CD14-positive monocyte (primary cell): ENCODE data around the gene NIP7. TPM values are rescaled to one million over a fixed set of nuclear protein-coding genes. Genes with fewer than 3 reads are reported as not detected.

Experiments
- DNase-seq, 3 donors: peaks; one replicate each; pipeline ENCODE4 v3.0.0-alpha.2; 2011 to 2022
- H2AFZ ChIP-seq: 2 replicates; pipeline ENCODE4 v1.6.0; 2012; ENCODE audit warnings: mild to moderate bottlenecking, low read depth, low read length, inconsistent platforms; ENCODE audit not compliant: insufficient read depth, poor library complexity, severe bottlenecking
- H3K27ac ChIP-seq, 2 donors: 1 replicate in 1 of 2; 2 replicates in 1 of 2; pipeline ENCODE4 v1.5.1; 2012 to 2013; ENCODE audit warnings: low read length in 2 of 2, control low read depth in 1 of 2, inconsistent platforms in 1 of 2, low read depth in 1 of 2, mild to moderate bottlenecking in 1 of 2
- H3K27me3 ChIP-seq, 2 donors: one replicate each; pipeline versions ENCODE4 v1.6.0 to v1.6.1; 2011 to 2013; ENCODE audit warnings: low read length in 2 of 2; ENCODE audit not compliant: control insufficient read depth in 2 of 2, insufficient read depth in 2 of 2
- H3K36me3 ChIP-seq, 2 donors: replicated peaks in 1 of 2; 1 replicate in 1 of 2; 2 replicates in 1 of 2; pipeline versions ENCODE4 v1.5.1 to v1.6.1; 2012 to 2013; ENCODE audit warnings: low read length in 2 of 2, control low read depth in 1 of 2, inconsistent platforms in 1 of 2, mild to moderate bottlenecking in 1 of 2; ENCODE audit not compliant: insufficient read depth in 2 of 2, control insufficient read depth in 1 of 2
- H3K4me1 ChIP-seq, 2 donors: 1 replicate in 1 of 2; 2 replicates in 1 of 2; pipeline versions ENCODE4 v1.5.1 to v1.6.1; 2012 to 2013; ENCODE audit warnings: low read length in 2 of 2, control low read depth in 1 of 2, inconsistent platforms in 1 of 2, mild to moderate bottlenecking in 1 of 2, moderate library complexity in 1 of 2; ENCODE audit not compliant: insufficient read depth in 2 of 2, control insufficient read depth in 1 of 2
- H3K4me2 ChIP-seq: replicated peaks from 2 replicates; pipeline ENCODE3; 2012; ENCODE audit warnings: low read length, moderate library complexity, mild to moderate bottlenecking; ENCODE audit not compliant: poor library complexity, severe bottlenecking; ENCODE audit errors: extremely low read depth
- H3K4me3 ChIP-seq, 3 experiments: fragments of 200-600 bp in 1 of 3; sonication (generic) in 1 of 3; replicated peaks in 1 of 3; 1 replicate in 2 of 3; 2 replicates in 1 of 3; pipeline ENCODE4 v1.5.1; 2011 to 2013; ENCODE audit warnings: low read length in 3 of 3, mild to moderate bottlenecking in 3 of 3, control low read depth in 2 of 3, low read depth in 2 of 3, inconsistent platforms in 1 of 3, moderate library complexity in 1 of 3
- H3K79me2 ChIP-seq: 2 replicates; pipeline ENCODE4 v1.6.0; 2012; ENCODE audit warnings: mild to moderate bottlenecking, control low read depth, inconsistent platforms, low read length, moderate library complexity; ENCODE audit not compliant: insufficient read depth
- H3K9ac ChIP-seq: 2 replicates; pipeline ENCODE4 v1.6.0; 2017; ENCODE audit warnings: low read length, mild to moderate bottlenecking; ENCODE audit not compliant: insufficient read depth, poor library complexity, severe bottlenecking
- H3K9me3 ChIP-seq, 2 donors: replicated peaks in 1 of 2; 1 replicate in 1 of 2; 2 replicates in 1 of 2; pipeline versions ENCODE4 v1.5.1 to v1.6.1; 2012 to 2013; ENCODE audit warnings: low read length in 2 of 2, control low read depth in 1 of 2; ENCODE audit not compliant: control insufficient read depth in 1 of 2, insufficient read depth in 1 of 2
- H4K20me1 ChIP-seq: 2 replicates; pipeline ENCODE4 v1.6.0; 2012; ENCODE audit warnings: mild to moderate bottlenecking, low read length, control low read depth, moderate library complexity; ENCODE audit not compliant: insufficient read depth
- H3K27ac Mint-ChIP-seq, 7 donors: one replicate each; pipeline ENCODE4 v1.8.0; 2020; ENCODE audit warnings: mild to moderate bottlenecking in 7 of 7, mixed read lengths in 7 of 7, moderate library complexity in 6 of 7, inconsistent platforms in 2 of 7
- H3K27me3 Mint-ChIP-seq, 3 donors: one replicate each; pipeline ENCODE4 v1.8.0; 2021 to 2022; ENCODE audit warnings: low read depth in 3 of 3, mild to moderate bottlenecking in 3 of 3, mixed read lengths in 3 of 3, moderate library complexity in 3 of 3, inconsistent platforms in 1 of 3
- H3K36me3 Mint-ChIP-seq, 2 donors: one replicate each; pipeline ENCODE4 v1.8.0; 2020; ENCODE audit warnings: mixed read lengths in 2 of 2, inconsistent platforms in 1 of 2, mild to moderate bottlenecking in 1 of 2
- H3K4me1 Mint-ChIP-seq: one replicate; pipeline ENCODE4 v1.8.0; 2020; ENCODE audit warnings: mild to moderate bottlenecking, mixed read lengths
- H3K4me3 Mint-ChIP-seq, 2 donors: one replicate each; pipeline ENCODE4 v1.8.0; 2020; ENCODE audit warnings: mild to moderate bottlenecking in 2 of 2, mixed read lengths in 2 of 2, moderate library complexity in 1 of 2
- H3K9me3 Mint-ChIP-seq, 7 donors: one replicate each; pipeline ENCODE4 v1.8.0; 2020 to 2022; ENCODE audit warnings: mixed read lengths in 7 of 7, mild to moderate bottlenecking in 6 of 7, moderate library complexity in 6 of 7, inconsistent platforms in 2 of 7
- CTCF ChIP-seq: fragments of 200-600 bp; IDR thresholded peaks from one replicate; pipeline ENCODE4 v1.8.0; 2022; ENCODE audit warnings: antibody characterized with exemption, mild to moderate bottlenecking
- WGBS: methylation state at CpG from one replicate; pipeline ENCODE4 v1.1.5; 2013; ENCODE audit warnings: missing lambda C conversion rate; ENCODE audit not compliant: insufficient coverage; 5-methylcytosine and 5-hydroxymethylcytosine counted together
- intact Hi-C, 2 donors: fragments of 100-400 bp; cut with micrococcal nuclease; formaldehyde crosslinking; loops; one replicate each; pipeline versions ENCODE4 v1.15.0 to v1.15.1; 2023
- polyA plus RNA-seq, 3 donors: library from polyadenylated mRNA; depleted of rRNA in 1 of 3; unstranded in 2 of 3; stranded (reverse) in 1 of 3; fragments of 300-500 nt in 2 of 3; fragments of >200 nt in 1 of 3; fragmentation: Illumina TruSeq in 2 of 3; gene quantifications; 1 replicate in 2 of 3; 2 replicates in 1 of 3; pipeline ENCODE4 v1.2.3, GENCODE V29; 2012 to 2021

Gene NIP7
- polyA plus RNA-seq, 3 donors = 3.0 to 16.4 (median 14.2) TPM

GRCh38 chr16:69314534-69314933 lies 25.0 kb upstream of the NIP7 start:
- no peak for TF ChIP-seq CTCF
- intact Hi-C loops = loop anchor here in 1 of 2 donors (5.0 to 10.0 kb wide), 2 partner anchors 127 to 180 kb away; partner anchors contain the start of genes CHTF8, SNTB2 and UTP4
- H3K27ac Mint-ChIP-seq = no peak overlapping the region

GRCh38 chr16:69315486-69316311 lies 23.9 kb upstream of the NIP7 start:
- DNase-seq = no peak
- Histone ChIP-seq H3K9me3 (no peaks in the 10 kb centered on the region), H4K20me1 (peaks cover 81% of the 10 kb centered on the region), H3K36me3 (peaks cover 58 to 77% of the 10 kb centered on the region in 2 donors), H3K4me1 (peaks cover 9% of the 10 kb centered on the region in 2 donors), H3K9ac (no peak overlapping the region), H2AFZ (no peak overlapping the region), H3K27me3 (no peaks in the 10 kb centered on the region), H3K4me2 (no peak overlapping the region), H3K79me2 (peaks cover 60% of the 10 kb centered on the region), H3K4me3 (no peak overlapping the region), H3K27ac (no peak overlapping the region)
- Mint-ChIP-seq H3K27ac (peak overlapping the region in 1 of 7 donors; percentile 6), H3K36me3 (peaks cover 55 to 75% of the 10 kb centered on the region in 2 donors), H3K4me1 (peaks cover 10% of the 10 kb centered on the region), H3K4me3 (no peak overlapping the region), H3K9me3 (peaks cover 0 to 2% (median 0%) of the 10 kb centered on the region in 7 donors), H3K27me3 (no peaks in the 10 kb centered on the region)
- 89% methylated on average over 27 of the region's 30 CpGs for WGBS
- no peak for TF ChIP-seq CTCF
- intact Hi-C loops = loop anchor here in 1 of 2 donors (10.0 kb wide), 1 partner anchor 181 kb away; the partner anchor contains the start of genes CHTF8 and UTP4

More at GRCh38 chr16:69314534-69314933, 25.0 kb upstream of the NIP7 start:
- no peak overlapping the region for H3K4me3 Mint-ChIP-seq
- Histone ChIP-seq H3K36me3 (peaks cover 47 to 66% of the 10 kb centered on the region in 2 donors), H3K4me3 (no peak overlapping the region), H3K4me1 (peaks cover 13 to 14% of the 10 kb centered on the region in 2 donors), H4K20me1 (peaks cover 72% of the 10 kb centered on the region), H2AFZ (no peak overlapping the region), H3K79me2 (peaks cover 57% of the 10 kb centered on the region), H3K4me2 (no peak overlapping the region), H3K27ac (no peak overlapping the region), H3K9me3 (no peaks in the 10 kb centered on the region), H3K9ac (no peak overlapping the region), H3K27me3 (no peaks in the 10 kb centered on the region)
- DNase-seq = no peak
- H3K9me3 Mint-ChIP-seq = peaks cover 0 to 2% (median 0%) of the 10 kb centered on the region in 7 donors
- peaks cover 15% of the 10 kb centered on the region for H3K4me1 Mint-ChIP-seq
- H3K36me3 Mint-ChIP-seq = peaks cover 48 to 70% of the 10 kb centered on the region in 2 donors
- WGBS = 98% methylated on average over 8 of the region's 11 CpGs
- H3K27me3 Mint-ChIP-seq = peaks cover 0 to 1% (median 1%) of the 10 kb centered on the region in 3 donors
